AG04450 (cell line): Measurements from ENCODE around the gene CFAP43. TPM values are rescaled to one million over a fixed set of nuclear protein-coding genes. Genes with fewer than 3 reads are reported as not detected.
A peak's percentile ranks its signal among the peaks of the same experiment; 100 is the strongest.

Experiments
- CTCF ChIA-PET: fragments of 300-600, 350-600 bp; formaldehyde crosslinking; extraction: SDS; loops from one replicate; lab custom pipeline; 2022; ENCODE audit warnings: antibody characterized with exemption, inconsistent platforms; lab: Charles Lee
- POLR2A ChIA-PET: fragments of 350-600 bp; formaldehyde crosslinking; extraction: SDS; loops from one replicate; lab custom pipeline; 2021; ENCODE audit warnings: antibody characterized with exemption, inconsistent platforms; lab: Yijun Ruan, JAX
- DNase-seq: peaks from one replicate; pipeline ENCODE4 v3.0.0-alpha.2; 2011; ENCODE audit warnings: low read depth, low spot score
- H3K27ac ChIP-seq: one replicate; pipeline ENCODE4 v1.5.1; 2012; ENCODE audit warnings: low read depth, low read length, control low read depth
- H3K27me3 ChIP-seq: one replicate; pipeline ENCODE4 v1.6.0; 2012; ENCODE audit warnings: low read length; ENCODE audit not compliant: control insufficient read depth, insufficient read depth
- H3K4me3 ChIP-seq: 2 replicates; pipeline ENCODE4 v1.5.1; 2011; ENCODE audit warnings: mild to moderate bottlenecking, low read depth, low read length, control low read depth
- H3K9me3 ChIP-seq: 2 replicates; pipeline ENCODE4 v1.5.1; 2012; ENCODE audit warnings: low read length; ENCODE audit not compliant: control insufficient read depth, insufficient read depth
- polyA plus RNA-seq: library from polyadenylated mRNA; depleted of rRNA; stranded (reverse); fragments of >200 nt; gene quantifications from 2 replicates; pipeline ENCODE4 v1.2.3, GENCODE V29; 2011
- TF ChIP-seq, protein P1 (sequence below): IDR thresholded peaks from 2 replicates; pipeline ENCODE4 v1.5.1; 2011; ENCODE audit warnings: low read depth, low read length, control low read depth, inconsistent platforms

The CFAP43 gene
- polyA plus RNA-seq, 1 experiment, result 0.07 TPM

DNA sequence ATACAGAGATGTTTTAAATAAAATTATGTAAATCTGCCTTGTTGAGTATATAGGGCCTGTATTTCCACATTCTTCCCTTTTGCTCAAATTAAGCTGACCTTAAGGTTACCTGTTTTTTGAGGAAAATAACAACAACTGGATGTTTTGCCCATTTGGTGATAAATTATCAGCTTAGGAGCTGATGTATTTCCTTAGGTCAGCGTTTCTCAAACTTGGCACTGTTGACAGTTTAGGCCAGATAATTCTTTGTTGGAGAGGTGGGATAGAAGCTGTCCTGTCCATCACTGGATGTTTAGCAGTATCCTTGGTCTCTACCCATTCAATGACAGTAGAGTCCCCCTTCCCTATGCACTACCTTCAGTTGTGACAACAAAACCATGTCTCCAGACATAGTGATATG, 44.0 kb upstream of the CFAP43 start:
- no peak overlapping the region for H3K4me3 ChIP-seq
- no peak for DNase-seq
- ChIA-PET POLR2A (no interaction called here), CTCF (interaction anchor here (0.7 to 12.7 kb wide), 9 partner anchors 9 to 388 kb away, joined by 3 to 292 read pairs (median 39); partner anchors contain the start of genes CFAP58 and GSTO1)
- no peak overlapping the region for H3K27ac ChIP-seq
- H3K27me3 ChIP-seq, result peaks cover 2% of the 10 kb centered on the region
- no peaks in the 10 kb centered on the region; the same call in 1 of the 2 replicates for H3K9me3 ChIP-seq
- TF ChIP-seq, protein P1, sequence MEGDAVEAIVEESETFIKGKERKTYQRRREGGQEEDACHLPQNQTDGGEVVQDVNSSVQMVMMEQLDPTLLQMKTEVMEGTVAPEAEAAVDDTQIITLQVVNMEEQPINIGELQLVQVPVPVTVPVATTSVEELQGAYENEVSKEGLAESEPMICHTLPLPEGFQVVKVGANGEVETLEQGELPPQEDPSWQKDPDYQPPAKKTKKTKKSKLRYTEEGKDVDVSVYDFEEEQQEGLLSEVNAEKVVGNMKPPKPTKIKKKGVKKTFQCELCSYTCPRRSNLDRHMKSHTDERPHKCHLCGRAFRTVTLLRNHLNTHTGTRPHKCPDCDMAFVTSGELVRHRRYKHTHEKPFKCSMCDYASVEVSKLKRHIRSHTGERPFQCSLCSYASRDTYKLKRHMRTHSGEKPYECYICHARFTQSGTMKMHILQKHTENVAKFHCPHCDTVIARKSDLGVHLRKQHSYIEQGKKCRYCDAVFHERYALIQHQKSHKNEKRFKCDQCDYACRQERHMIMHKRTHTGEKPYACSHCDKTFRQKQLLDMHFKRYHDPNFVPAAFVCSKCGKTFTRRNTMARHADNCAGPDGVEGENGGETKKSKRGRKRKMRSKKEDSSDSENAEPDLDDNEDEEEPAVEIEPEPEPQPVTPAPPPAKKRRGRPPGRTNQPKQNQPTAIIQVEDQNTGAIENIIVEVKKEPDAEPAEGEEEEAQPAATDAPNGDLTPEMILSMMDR, result no peak

DNA sequence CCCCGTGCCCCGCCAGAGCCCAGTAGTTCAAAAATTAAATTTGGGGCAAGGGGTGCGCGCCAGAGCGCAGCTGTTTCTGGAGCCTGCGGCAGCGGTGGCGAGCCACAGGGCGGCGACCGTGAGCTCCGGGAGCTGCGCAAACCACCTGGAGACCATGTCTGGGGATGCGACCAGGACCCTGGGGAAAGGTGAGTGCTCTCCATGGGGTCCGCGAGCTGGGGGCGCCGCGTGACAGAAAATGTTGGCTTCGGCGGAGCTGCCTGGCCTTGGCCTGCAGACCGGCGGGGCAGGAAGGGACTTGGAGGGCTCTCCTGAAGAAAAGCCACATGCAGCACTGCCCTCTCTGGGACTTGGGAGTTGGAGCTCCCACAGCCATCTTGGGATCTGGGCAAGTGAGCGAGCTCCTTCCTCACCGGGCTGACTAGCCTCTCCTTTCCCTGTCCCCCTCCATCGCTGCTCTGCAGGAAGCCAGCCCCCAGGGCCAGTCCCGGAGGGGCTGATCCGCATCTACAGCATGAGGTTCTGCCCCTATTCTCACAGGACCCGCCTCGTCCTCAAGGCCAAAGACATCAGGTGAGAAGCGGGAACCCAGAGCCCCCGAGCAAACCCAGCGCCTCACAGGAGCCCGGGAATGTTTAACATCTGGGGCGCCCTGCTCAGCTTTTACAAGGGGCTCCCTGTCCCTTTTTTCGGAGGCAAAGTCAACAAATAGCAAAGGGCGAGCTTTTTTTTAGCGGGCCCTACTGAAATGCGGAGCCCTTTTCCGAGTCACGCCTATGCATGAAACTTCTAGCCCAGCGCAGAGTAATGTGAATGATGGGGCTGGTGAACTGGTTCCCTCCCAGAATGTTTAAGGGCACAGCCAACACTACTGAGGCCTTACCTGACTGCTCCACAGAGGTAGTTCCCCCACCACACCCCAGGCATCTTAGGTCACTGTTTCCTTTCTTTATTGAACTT, 42.9 kb upstream of the CFAP43 start:
- CTCF ChIA-PET, result interaction anchor here (0.5 to 12.7 kb wide), 36 partner anchors 9 to 557 kb away, joined by 3 to 292 read pairs (median 6); partner anchors contain the start of genes CFAP43, CFAP58, GSTO1 and ITPRIP
- TF ChIP-seq, protein P1, result peak; percentile 84
- POLR2A ChIA-PET, result interaction anchor here (0.6 to 2.7 kb wide), 6 partner anchors 9 to 387 kb away, joined by 3 to 13 read pairs (median 5); partner anchors contain the start of genes GSTO1 and ITPRIP
- Histone ChIP-seq H3K4me3 (peak overlapping the region; percentile 32), H3K9me3 (peaks cover 1% of the 10 kb centered on the region; the same call in 1 of the 2 replicates), H3K27me3 (peaks cover 2% of the 10 kb centered on the region), H3K27ac (no peak overlapping the region)
- DNase-seq, result no peak

DNA sequence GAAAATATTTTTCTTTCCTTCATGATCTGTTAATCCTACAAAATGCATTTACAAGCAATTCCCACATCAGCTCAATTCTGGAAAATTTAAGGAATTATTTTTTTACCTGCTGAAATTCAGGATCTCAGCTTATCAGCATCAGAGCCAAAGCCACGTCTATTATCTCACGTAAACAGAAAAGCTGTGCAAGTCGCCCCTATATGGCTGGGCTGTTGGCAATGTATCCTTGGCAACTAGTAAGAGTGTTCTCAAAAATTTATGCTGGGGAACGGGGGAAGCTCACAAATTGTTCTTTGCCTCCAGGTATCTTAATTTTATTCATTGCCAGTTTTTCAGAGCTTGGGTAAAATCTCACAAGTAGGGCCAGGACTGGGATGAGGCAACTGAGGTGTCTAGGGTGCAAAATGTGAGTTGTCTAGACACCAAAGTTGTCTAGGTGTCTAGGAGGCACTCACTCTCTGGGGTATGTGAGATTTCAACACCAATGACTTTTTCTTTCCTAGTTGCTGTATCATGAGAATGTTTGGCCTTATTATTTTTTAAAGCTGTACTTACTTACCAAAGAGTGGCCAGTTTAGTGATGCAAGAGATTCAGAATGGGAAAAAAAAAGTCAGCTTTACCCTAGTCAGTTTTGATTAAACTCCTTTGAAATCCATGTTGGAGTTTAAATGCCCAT, 41.9 kb upstream of the CFAP43 start:
- H3K9me3 ChIP-seq, result peaks cover 6% of the 10 kb centered on the region; the same call in 1 of the 2 replicates
- TF ChIP-seq, protein P1, result no peak
- CTCF ChIA-PET, result interaction anchor here (0.6 to 12.7 kb wide), 35 partner anchors 8 to 561 kb away, joined by 3 to 292 read pairs (median 6); partner anchors contain the start of genes CFAP43, CFAP58, GSTO1 and ITPRIP
- no peak for DNase-seq
- POLR2A ChIA-PET, result interaction anchor here (1.1 to 2.7 kb wide), 5 partner anchors 13 to 153 kb away, joined by 3 to 13 read pairs (median 3); partner anchors contain the start of genes GSTO1 and ITPRIP
- H3K27me3 ChIP-seq, result peaks cover 2% of the 10 kb centered on the region
- H3K27ac ChIP-seq, result no peak overlapping the region
- no peak overlapping the region for H3K4me3 ChIP-seq

DNA sequence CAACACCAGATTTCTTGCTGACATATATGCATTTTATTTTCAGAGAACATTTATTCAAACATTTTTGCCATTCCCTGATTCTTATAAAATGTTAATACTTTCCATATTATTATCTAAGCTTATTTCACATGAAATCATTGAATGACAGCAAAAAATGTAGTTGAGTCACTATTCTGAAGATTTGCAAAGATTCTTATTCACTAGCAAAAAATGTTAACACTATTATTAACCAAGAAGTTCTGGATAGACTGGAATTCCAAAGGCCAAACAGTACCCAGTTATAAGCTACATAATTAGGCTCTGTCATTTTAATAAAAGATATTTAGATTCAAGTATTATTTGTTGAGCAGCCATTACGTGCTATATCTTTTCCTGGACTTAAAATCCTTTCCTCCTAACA, 41.1 kb upstream of the CFAP43 start:
- POLR2A ChIA-PET, result interaction anchor here (1.1 to 2.7 kb wide), 4 partner anchors 19 to 152 kb away, joined by 3 to 13 read pairs (median 4); partner anchors contain the start of genes GSTO1 and ITPRIP
- H3K4me3 ChIP-seq, result no peak overlapping the region
- no peak for DNase-seq

More for the DNA sequence above, 41.1 kb upstream of the CFAP43 start:
- Histone ChIP-seq H3K27me3 (no peaks in the 10 kb centered on the region), H3K27ac (no peak overlapping the region), H3K9me3 (peaks cover 12% of the 10 kb centered on the region; the same call in 1 of the 2 replicates)
- TF ChIP-seq, protein P1, result no peak
- CTCF ChIA-PET, result interaction anchor here (1.0 to 12.7 kb wide), 18 partner anchors 11 to 561 kb away, joined by 3 to 292 read pairs (median 14); partner anchors contain the start of genes CFAP43, CFAP58, GSTO1 and ITPRIP
